Natural killer cell (primary cell): ENCODE data around the gene ASAP3. TPM values are rescaled to one million over a fixed set of nuclear protein-coding genes. Genes with fewer than 3 reads are reported as not detected.

Experiments used
- ATAC-seq, 3 donors: fragments of 150-1000 bp in 2 of 3; fragments of 200-7000 bp in 1 of 3; cut with Tn5 transposase; 1 replicate in 1 of 3; 2 replicates in 2 of 3; pipeline ENCODE4 v1.10.0; 2021; ENCODE audit warnings: mild to moderate bottlenecking in 2 of 3, moderate library complexity in 2 of 3
- DNase-seq, 2 donors: peaks; one replicate each; pipeline versions ENCODE4 v3.0.0 to v3.0.0-alpha.2; 2013 to 2021; ENCODE audit warnings: mixed read lengths in 1 of 2
- H3K27ac ChIP-seq: one replicate; pipeline ENCODE4 v1.5.1; 2013; ENCODE audit warnings: mild to moderate bottlenecking, low read length
- H3K27me3 ChIP-seq: one replicate; pipeline ENCODE4 v1.6.1; 2013; ENCODE audit warnings: low read length; ENCODE audit not compliant: control insufficient read depth, insufficient read depth
- H3K36me3 ChIP-seq: one replicate; pipeline ENCODE4 v1.6.1; 2013; ENCODE audit warnings: low read length; ENCODE audit not compliant: control insufficient read depth, insufficient read depth
- H3K4me1 ChIP-seq: one replicate; pipeline ENCODE4 v1.6.1; 2013; ENCODE audit warnings: low read length; ENCODE audit not compliant: control insufficient read depth, insufficient read depth
- H3K4me3 ChIP-seq: one replicate; pipeline ENCODE4 v1.5.1; 2013; ENCODE audit warnings: low read length
- H3K9me3 ChIP-seq: one replicate; pipeline ENCODE4 v1.6.1; 2013; ENCODE audit warnings: low read length; ENCODE audit not compliant: control insufficient read depth, insufficient read depth
- H3K27ac Mint-ChIP-seq, 2 donors: one replicate each; pipeline ENCODE4 v1.8.0; 2022; ENCODE audit warnings: mild to moderate bottlenecking in 2 of 2, mixed read lengths in 2 of 2, moderate library complexity in 1 of 2
- H3K27me3 Mint-ChIP-seq, 2 donors: one replicate each; pipeline ENCODE4 v1.8.0; 2022; ENCODE audit warnings: low read depth in 2 of 2, mixed read lengths in 2 of 2
- H3K36me3 Mint-ChIP-seq: one replicate; pipeline ENCODE4 v1.8.0; 2022; ENCODE audit warnings: mixed read lengths
- H3K4me1 Mint-ChIP-seq, 2 donors: one replicate each; pipeline ENCODE4 v1.8.0; 2022; ENCODE audit warnings: mixed read lengths in 2 of 2
- H3K4me3 Mint-ChIP-seq: one replicate; pipeline ENCODE4 v1.8.0; 2022; ENCODE audit warnings: mild to moderate bottlenecking, moderate library complexity, mixed read lengths
- H3K9me3 Mint-ChIP-seq, 2 donors: one replicate each; pipeline ENCODE4 v1.8.0; 2022; ENCODE audit warnings: mixed read lengths in 2 of 2
- WGBS: methylation state at CpG from one replicate; pipeline ENCODE4 v1.1.7; 2013; ENCODE audit warnings: missing lambda C conversion rate; ENCODE audit not compliant: insufficient coverage; 5-methylcytosine and 5-hydroxymethylcytosine counted together
- intact Hi-C: fragments of 100-400 bp; cut with micrococcal nuclease; formaldehyde crosslinking; loops from one replicate; pipeline ENCODE4 v1.14.2; 2022
- total RNA-seq, 4 donors: library from RNA; stranded (reverse); fragments of 120-200 nt in 1 of 4; gene quantifications; one replicate each; pipeline versions ENCODE4 v1.2.3 to v1.2.4, GENCODE V29; 2013 to 2022
- TF ChIP-seq, protein P1 (sequence below): fragments of 200-600 bp; IDR thresholded peaks from one replicate; pipeline ENCODE4 v1.8.0; 2022; ENCODE audit warnings: antibody characterized with exemption

The ASAP3 gene
- total RNA-seq, 3 donors from 2014 or later (not counting 1 experiment from before 2014, with no cell fraction given), result 0.25 to 0.70 (median 0.59) TPM

DNA sequence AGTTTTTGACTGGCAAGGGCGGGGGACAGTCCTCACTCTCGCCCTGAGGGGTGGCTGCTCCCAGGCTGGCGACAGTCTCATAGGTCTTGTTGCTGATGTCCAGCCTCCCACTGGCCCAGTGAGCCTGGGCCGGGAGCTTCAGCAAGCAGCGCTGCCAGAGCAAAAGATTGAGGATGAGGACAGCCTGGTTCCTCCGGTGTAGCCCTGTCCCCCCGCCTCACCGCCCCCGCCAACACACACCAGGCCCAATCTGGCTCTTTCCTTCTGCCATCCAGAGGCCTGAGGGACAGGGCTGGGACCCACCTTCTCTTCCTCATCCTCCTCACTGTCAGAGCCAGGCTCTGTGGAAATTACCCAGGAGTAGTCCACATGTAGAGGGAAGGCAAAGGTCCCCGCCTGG is 50.9 kb downstream of the ASAP3 start:
- H3K36me3 Mint-ChIP-seq, result no peaks in the 10 kb centered on the region
- Histone ChIP-seq H3K4me3 (no peak overlapping the region), H3K27ac (no peak overlapping the region), H3K4me1 (no peaks in the 10 kb centered on the region), H3K9me3 (no peaks in the 10 kb centered on the region), H3K36me3 (no peaks in the 10 kb centered on the region), H3K27me3 (no peaks in the 10 kb centered on the region)
- no peak overlapping the region for H3K4me3 Mint-ChIP-seq
- DNase-seq (no peak), ATAC-seq (no peak)
- 91% methylated on average over 10 of the region's 10 CpGs for WGBS
- no peaks in the 10 kb centered on the region for H3K9me3 Mint-ChIP-seq
- no peak overlapping the region for H3K27ac Mint-ChIP-seq
- intact Hi-C loops, result no loop called here
- no peaks in the 10 kb centered on the region for H3K4me1 Mint-ChIP-seq
- TF ChIP-seq, protein P1, sequence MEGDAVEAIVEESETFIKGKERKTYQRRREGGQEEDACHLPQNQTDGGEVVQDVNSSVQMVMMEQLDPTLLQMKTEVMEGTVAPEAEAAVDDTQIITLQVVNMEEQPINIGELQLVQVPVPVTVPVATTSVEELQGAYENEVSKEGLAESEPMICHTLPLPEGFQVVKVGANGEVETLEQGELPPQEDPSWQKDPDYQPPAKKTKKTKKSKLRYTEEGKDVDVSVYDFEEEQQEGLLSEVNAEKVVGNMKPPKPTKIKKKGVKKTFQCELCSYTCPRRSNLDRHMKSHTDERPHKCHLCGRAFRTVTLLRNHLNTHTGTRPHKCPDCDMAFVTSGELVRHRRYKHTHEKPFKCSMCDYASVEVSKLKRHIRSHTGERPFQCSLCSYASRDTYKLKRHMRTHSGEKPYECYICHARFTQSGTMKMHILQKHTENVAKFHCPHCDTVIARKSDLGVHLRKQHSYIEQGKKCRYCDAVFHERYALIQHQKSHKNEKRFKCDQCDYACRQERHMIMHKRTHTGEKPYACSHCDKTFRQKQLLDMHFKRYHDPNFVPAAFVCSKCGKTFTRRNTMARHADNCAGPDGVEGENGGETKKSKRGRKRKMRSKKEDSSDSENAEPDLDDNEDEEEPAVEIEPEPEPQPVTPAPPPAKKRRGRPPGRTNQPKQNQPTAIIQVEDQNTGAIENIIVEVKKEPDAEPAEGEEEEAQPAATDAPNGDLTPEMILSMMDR, result no peak
- peaks cover 11 to 16% of the 10 kb centered on the region in 2 donors for H3K27me3 Mint-ChIP-seq

DNA sequence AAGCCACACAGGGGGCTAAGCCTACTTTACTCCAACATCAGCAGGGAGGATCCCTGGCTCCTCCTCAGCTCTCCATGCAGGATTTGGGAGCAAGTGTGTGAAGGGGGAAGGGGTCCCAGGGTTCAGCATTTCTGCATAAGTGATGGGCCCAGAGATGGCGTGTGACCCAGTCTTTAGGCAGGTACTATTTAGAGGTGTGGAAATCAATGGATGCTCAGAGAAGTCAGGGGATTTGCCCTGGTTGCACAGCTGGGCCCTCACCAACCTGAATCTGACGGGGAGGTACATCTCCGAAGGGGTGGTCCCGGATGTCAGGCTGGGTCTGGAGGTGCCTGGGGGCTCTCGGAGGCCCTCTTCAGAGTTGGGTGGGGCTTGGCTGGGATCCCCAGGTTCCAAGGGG is 52.5 kb downstream of the ASAP3 start:
- no peak overlapping the region for H3K4me3 Mint-ChIP-seq
- ATAC-seq, result no peak

DNA sequence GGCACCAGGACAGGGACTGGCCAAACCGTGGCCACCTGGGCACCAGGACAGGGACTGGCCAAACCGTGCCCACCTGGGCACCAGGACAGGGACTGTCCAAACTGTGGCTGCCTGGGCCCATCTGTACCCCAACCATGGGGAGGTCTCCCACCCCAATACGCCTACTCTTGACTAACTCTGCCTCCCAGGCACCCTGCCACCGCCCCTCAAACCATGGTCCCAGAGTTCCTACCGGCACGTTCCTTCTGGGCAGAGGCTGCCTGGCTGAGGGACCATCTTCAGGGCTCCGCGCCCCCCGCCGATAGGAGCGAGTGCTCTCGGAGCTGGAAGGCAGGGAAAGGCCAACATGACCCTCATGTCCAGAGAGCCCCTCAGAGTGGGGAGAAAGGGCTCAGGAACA is 53.2 kb downstream of the ASAP3 start:
- H3K27ac Mint-ChIP-seq, result no peak overlapping the region
- Histone ChIP-seq H3K4me1 (no peaks in the 10 kb centered on the region), H3K27ac (no peak overlapping the region), H3K9me3 (no peaks in the 10 kb centered on the region), H3K36me3 (no peaks in the 10 kb centered on the region), H3K4me3 (no peak overlapping the region), H3K27me3 (no peaks in the 10 kb centered on the region)
- ATAC-seq (no peak), DNase-seq (no peak)
- no peaks in the 10 kb centered on the region for H3K9me3 Mint-ChIP-seq
- 92% methylated on average over 12 of the region's 12 CpGs for WGBS
- no peaks in the 10 kb centered on the region for H3K36me3 Mint-ChIP-seq
- H3K4me3 Mint-ChIP-seq, result no peak overlapping the region
- peaks cover 25 to 28% of the 10 kb centered on the region in 2 donors for H3K27me3 Mint-ChIP-seq
- no peaks in the 10 kb centered on the region for H3K4me1 Mint-ChIP-seq
- intact Hi-C loops, result no loop called here
- TF ChIP-seq, protein P1, result no peak

More for the DNA sequence above, 52.5 kb downstream of the ASAP3 start:
- no peak for DNase-seq
- Histone ChIP-seq H3K27me3 (no peaks in the 10 kb centered on the region), H3K4me1 (no peaks in the 10 kb centered on the region), H3K36me3 (no peaks in the 10 kb centered on the region), H3K4me3 (no peak overlapping the region), H3K27ac (no peak overlapping the region), H3K9me3 (no peaks in the 10 kb centered on the region)
- no peaks in the 10 kb centered on the region for H3K36me3 Mint-ChIP-seq
- intact Hi-C loops, result no loop called here
- peaks cover 19 to 22% of the 10 kb centered on the region in 2 donors for H3K27me3 Mint-ChIP-seq
- H3K27ac Mint-ChIP-seq, result no peak overlapping the region
- TF ChIP-seq, protein P1, result no peak
- 87% methylated on average over 5 of the region's 5 CpGs for WGBS
- H3K4me1 Mint-ChIP-seq, result no peaks in the 10 kb centered on the region
- H3K9me3 Mint-ChIP-seq, result no peaks in the 10 kb centered on the region
